ENCODE results near the gene UBE3D.

GRCh38 chr6:82978362-82978945 is 87.2 kb downstream of the UBE3D start:
- no peak for TF ChIP-seq CTCF (IDR thresholded peaks at IDR 0.05 in 8 of 11, conservative IDR thresholded peaks at IDR 0.05 in 3 of 11)
- TF ChIP-seq POLR2A (IDR thresholded peaks at IDR 0.05), result no peak
- no peak for TF ChIP-seq POLR2AphosphoS5 (IDR thresholded peaks at IDR 0.05)
